ENCODE data around the gene ASTN1. TPM values are rescaled to one million over a fixed set of nuclear protein-coding genes. Genes with fewer than 3 reads are reported as not detected.

The ASTN1 gene
- total and polyA plus RNA-seq, 9 of the 15 experiments (the other 6 are each of a cell fraction or from before 2014, with no cell fraction given) = 0.05 to 0.22 (median 0.18) TPM

GRCh38 chr1:177008653-177009052 lies 155.9 kb downstream of the ASTN1 start (continued):
- TF ChIP-seq UBTF (IDR thresholded peaks at IDR 0.05; ENCODE audit: borderline replicate concordance in 1 of 2, low read depth in 2 of 2, low read length in 2 of 2) = no peak
- TF ChIP-seq, protein P1, sequence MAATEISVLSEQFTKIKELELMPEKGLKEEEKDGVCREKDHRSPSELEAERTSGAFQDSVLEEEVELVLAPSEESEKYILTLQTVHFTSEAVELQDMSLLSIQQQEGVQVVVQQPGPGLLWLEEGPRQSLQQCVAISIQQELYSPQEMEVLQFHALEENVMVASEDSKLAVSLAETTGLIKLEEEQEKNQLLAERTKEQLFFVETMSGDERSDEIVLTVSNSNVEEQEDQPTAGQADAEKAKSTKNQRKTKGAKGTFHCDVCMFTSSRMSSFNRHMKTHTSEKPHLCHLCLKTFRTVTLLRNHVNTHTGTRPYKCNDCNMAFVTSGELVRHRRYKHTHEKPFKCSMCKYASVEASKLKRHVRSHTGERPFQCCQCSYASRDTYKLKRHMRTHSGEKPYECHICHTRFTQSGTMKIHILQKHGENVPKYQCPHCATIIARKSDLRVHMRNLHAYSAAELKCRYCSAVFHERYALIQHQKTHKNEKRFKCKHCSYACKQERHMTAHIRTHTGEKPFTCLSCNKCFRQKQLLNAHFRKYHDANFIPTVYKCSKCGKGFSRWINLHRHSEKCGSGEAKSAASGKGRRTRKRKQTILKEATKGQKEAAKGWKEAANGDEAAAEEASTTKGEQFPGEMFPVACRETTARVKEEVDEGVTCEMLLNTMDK (IDR thresholded peaks at IDR 0.05; ENCODE audit: borderline replicate concordance, insufficient read depth, low read depth, low read length, poor library complexity, severe bottlenecking) = no peak

DNA sequence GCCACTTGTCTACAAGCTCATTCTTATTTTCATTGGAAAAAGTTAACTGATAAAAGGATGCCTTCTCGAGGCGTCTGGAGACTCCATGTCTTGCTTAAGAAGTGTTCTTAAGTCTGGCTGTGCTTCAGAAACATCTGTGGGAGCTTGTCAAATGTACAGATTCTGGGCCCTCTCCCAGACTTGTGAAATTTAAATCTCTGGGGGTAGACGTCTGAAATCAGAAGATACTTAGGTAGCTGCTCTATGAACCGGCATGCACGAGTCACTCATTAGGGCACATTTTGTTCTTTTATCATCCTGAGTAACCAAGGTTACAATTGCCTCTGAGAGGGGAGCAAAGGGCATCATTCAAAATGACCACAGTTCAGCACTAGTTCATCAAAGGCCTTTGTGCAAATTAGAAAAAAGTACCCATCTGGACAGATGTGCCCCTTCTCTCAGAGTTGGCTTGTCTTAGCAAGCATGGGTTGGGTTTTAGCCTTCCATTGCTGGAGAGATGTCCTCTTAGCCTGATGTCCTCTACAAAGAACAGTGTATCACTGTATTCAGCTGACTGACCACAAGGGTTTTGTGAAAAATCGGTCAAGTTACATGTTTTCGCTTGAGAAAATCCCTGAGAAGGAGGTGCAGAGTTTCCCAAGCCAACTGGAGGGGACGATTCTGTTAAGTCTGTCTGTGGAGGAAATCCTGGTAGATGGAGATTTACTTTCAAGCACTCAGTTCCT lies 156.9 kb downstream of the ASTN1 start:
- CTCF ChIA-PET (ENCODE audit: low intra/inter-chr PET ratio) = no interaction called here
- Histone ChIP-seq H3K4me2 (ENCODE audit: insufficient read depth, low read length) (no peak overlapping the region), H3K27me3 (ENCODE audit: control insufficient read depth in 2 of 2, insufficient read depth in 2 of 2, low read length in 2 of 2) (no peaks in the 10 kb centered on the region), H3K9ac (ENCODE audit: insufficient read depth in 1 of 2, low read depth in 2 of 2, low read length in 2 of 2) (no peak overlapping the region), H3K36me3 (ENCODE audit: control insufficient read depth, insufficient read depth, low read length) (no peaks in the 10 kb centered on the region), H3K27ac (ENCODE audit: extremely low read depth, low read depth, low read length) (no peak overlapping the region), H3K4me1 (replicated peaks in 1 of 2; ENCODE audit: control insufficient read depth in 2 of 2, insufficient read depth in 2 of 2, low read length in 2 of 2) (no peaks in the 10 kb centered on the region), H3K9me3 (replicated peaks; ENCODE audit: control insufficient read depth, insufficient read depth, low read depth, low read length) (no peaks in the 10 kb centered on the region), H3K79me2 (ENCODE audit: control insufficient read depth, insufficient read depth, low read length) (no peaks in the 10 kb centered on the region), H3K9me1 (ENCODE audit: control insufficient read depth, insufficient read depth, low read length) (no peaks in the 10 kb centered on the region), H4K20me1 (replicated peaks; ENCODE audit: control insufficient read depth, insufficient read depth, low read length) (no peaks in the 10 kb centered on the region), H3K4me3 (no peak overlapping the region), H2AFZ (ENCODE audit: low read depth, low read length) (no peak overlapping the region)
- FAIRE-seq = no peak
- DNase-seq (ENCODE audit: extremely low read depth in 1 of 4, low spot score in 3 of 4) = no peak
- in situ Hi-C loops (cut with MboI) = no loop called here
- TF ChIP-seq TRIM25 (IDR thresholded peaks at IDR 0.05; ENCODE audit: borderline replicate concordance) = no peak
- intact Hi-C loops (cut with micrococcal nuclease) = no loop called here
- no TSS peak for BruUV-seq (replicated peaks)
- no peak for ATAC-seq
- POLR2A ChIA-PET = interaction anchor here (0.7 kb wide), 1 partner anchor 8 kb away, joined by 3 read pairs; no protein-coding TSS in a partner anchor
- 2% methylated on average over 8 of the region's 8 CpGs for WGBS (ENCODE audit: insufficient coverage, low coverage, missing lambda C conversion rate)

Measured in K562 (cell line).